GM11168 (cell line): Measurements from ENCODE around the gene DHH.

Experiments
- in situ Hi-C: fragments of 300-500 bp; cut with MboI; formaldehyde crosslinking; loops from one replicate; pipeline ENCODE4 v1.12.0; 2022; ENCODE audit warnings: low sequenced_read_pairs; ENCODE audit not compliant: unreplicated experiment

DHH gene

DNA sequence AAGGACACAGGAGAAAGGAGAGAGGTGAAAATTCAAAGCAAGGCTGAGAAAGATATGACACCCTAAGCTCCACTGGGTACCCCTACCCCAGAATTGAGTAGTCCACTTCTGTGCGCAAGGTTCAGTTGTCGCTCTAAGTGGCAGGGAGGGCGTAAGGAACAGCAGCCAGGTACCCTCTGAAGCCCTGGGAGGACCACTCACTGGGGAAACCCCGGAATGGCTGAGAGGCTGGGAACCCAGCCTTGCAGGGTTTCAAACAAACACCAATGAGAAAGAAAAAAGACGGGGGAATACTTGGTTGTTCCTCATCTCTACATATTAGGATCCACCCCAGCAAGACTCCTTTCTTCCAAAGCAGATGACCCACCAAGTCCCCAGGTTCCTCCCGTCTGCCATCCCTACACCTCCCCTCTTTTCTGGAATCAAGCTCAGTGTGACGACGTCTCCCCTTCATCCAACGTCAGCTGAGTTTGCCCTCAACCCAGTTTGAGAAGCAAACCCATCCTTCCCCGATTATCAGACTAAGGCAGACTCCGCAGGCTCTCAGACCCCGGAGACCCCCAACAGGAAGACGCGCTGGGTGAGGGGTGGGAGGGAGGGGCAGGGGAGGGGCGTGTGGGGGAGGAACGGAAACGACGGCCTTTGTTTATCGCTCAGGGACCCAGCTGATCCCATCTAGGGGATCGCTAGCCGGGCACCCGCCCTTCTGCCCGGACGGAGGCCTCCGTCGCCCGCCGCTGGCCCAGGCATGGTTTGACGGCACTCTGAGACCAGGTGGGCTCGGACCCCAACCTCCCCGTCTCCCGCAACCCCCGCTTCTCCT is 15.3 kb upstream of the DHH start:
- in situ Hi-C loops, result no loop called here

DNA sequence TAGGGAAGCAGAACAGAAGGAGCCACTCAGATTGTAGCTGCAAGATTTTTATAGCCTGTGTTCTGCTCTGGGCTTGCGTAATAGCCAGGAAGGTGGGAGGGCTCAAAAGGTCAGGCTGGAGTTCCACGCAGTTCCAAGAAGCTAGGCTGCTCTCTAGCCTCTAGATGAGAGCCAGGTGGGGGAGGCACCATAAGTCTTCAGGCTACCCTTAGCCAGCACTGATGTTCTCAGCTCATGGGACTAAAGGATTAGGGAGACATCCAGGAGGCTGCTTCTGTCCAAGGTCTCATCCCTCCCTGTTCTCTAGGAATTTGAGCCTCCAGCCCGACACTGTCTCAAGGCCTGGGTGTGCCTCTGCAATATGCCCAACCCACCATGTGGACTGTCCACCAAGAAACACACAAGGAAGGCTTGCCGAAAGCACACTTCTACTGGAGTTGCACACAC is 14.4 kb upstream of the DHH start:
- in situ Hi-C loops, result no loop called here

DNA sequence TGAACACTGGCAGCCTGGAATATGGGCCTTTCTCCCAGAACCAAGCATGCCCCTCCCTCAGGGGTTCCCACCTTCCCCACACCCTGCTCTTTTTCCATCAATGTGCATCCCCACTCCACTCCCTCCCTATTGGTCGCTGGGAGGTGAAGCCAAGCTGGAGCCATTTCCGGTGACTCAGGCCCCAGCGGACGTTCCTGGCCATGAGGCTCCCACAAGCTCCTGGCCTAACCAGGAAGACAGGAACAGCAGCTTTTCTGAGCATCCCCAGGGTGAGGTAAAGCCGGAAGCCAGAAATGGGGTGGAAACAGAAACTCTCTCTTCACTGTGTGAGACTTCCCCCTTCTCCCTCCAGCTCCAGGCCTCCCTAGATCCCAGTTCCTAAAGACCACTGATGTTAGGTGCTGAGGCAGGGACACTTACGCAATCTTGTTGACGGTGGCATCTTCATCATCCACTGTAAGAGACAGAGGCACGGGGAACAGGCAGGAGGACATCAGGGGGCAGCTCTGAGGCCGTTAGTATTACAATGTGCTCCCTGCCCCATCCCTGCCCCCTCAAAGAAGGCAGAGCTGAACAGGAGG is 11.0 kb upstream of the DHH start:
- in situ Hi-C loops, result no loop called here

DNA sequence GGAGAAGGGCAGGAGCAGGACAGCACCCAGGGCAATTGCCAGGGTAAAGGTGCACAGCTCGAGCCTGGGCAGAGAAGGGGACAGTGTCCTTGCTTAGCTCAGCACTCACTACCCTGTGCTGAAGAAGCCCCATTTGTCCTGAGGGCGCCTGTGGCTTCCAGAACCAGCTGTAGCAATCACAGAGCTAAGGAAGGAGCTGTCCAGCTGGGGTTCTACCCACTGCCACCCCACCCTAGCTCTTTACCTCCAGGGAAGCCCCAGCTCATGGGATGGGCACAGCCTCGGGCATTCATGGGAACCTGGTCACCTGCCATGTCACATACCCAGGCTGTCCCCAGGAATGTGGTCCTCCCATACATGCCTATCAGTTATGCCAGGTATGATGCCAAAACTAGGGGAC is 10.2 kb upstream of the DHH start:
- in situ Hi-C loops, result no loop called here

DNA sequence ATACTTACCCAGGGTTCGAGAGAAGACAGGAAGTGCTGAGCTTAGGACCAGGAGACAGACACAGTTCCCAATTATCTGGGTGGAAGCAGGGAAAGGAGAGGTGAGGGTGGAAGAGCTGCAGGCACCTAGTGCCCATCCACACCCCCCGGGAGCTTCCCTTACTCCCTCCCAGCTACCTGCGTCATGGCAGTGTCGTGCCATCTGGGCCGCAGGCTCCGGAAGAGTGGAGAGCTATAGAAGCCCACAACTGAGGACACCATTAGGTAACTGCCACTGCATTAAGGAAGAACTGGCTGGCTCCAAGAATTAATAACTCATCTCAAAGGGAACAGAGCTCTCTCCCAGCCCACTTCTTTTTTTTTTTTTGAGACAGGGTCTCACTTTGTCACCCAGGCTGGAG is 5.8 kb upstream of the DHH start:
- in situ Hi-C loops, result no loop called here

DNA sequence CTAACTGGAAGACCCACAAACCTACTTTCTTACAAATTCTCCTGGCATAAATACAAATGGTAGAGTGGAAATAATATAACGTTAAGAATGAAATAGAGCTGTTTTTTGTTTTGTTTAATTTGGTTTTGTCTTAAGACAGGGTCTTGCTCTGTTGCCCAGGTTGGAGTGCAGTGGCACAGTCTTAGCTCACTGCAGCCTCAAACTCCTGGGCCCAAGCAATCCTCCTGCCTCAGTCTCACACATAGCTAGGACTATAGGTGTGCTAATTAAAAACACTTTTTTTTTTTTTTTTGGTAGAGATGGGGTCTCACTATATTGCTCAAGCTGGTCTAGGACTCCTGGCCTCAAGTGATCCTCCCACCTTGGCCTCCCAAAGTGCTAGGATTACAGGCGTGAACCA is 4.1 kb upstream of the DHH start:
- in situ Hi-C loops, result no loop called here

DNA sequence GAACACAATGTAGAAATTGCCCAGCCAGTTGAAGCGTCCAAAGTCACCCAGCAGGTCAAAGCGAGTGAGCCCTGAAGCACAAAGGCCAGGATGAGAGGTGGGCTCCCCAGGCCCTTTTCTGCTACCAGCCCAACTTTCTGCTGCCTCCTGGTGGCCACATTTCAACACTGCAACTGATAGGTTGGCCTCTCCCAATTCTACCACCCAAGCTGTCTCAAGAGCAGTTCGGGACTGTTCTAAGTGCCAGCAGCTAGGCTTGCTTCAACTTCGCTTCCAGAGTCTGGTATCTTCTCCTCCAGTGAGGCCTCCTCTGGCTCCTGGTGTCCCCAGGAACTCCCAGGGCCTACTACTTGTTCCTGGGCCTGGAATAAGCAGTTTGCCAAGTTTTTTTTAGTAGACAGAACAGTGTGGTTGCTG is 3.4 kb upstream of the DHH start:
- in situ Hi-C loops, result no loop called here

DNA sequence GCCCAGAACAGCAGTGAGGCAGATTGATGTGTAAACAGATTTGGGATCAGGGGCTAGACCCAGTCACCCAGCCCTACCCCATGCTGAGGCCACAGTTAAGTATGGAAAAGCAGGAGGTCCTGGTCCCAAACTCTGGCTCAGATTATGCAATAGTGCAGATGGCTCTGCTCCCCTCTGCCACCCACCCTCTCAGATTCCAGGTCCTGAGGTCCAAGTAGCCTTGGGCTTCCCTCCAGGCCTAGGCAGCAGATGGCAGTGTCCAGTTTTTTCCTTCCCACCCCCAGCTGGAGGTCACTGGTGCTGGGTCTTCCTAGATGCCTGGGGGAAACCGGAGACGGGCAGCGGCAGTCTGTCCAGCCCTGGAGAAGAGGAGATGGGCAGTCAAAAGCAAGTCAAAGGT is 2.8 kb upstream of the DHH start:
- in situ Hi-C loops, result no loop called here

DNA sequence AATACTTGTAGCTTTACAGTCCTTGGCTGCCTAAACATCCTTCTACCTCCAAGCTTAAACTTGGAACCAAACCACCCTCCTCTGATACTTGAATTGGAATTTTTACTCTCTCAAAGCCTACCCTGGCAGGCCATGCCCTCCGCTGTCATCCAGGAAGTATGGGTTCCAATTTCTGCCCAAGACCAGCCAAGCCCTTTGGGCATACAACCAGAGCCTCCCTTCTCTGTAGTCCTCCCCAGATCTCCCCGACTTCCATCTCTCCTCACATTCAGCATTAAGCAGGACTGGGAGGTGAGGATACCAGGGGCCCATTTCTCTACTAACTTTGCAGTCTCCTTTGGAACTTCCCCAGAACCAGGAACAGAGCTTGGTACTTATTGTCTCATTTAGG is 369 bp upstream of the DHH start:
- in situ Hi-C loops, result no loop called here

DNA sequence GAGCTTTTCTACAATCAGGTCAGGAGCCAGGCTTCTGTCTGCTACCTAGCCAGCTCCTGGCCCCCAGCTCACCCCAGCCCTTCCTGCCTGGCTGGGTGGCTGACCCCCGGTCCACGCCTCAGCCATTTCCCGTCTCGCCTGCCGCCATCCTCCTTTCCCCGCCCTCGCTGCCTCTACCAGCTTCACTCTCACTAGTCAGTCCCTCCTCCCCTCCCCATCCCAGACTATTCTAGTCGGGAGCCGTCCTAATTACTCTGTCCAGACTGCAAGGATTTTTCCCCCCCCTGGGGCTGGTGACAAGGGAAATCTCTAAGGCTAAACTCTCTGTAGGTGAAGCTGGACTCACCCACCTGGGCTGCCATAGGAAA is 825 bp downstream of the DHH start:
- in situ Hi-C loops, result no loop called here

DNA sequence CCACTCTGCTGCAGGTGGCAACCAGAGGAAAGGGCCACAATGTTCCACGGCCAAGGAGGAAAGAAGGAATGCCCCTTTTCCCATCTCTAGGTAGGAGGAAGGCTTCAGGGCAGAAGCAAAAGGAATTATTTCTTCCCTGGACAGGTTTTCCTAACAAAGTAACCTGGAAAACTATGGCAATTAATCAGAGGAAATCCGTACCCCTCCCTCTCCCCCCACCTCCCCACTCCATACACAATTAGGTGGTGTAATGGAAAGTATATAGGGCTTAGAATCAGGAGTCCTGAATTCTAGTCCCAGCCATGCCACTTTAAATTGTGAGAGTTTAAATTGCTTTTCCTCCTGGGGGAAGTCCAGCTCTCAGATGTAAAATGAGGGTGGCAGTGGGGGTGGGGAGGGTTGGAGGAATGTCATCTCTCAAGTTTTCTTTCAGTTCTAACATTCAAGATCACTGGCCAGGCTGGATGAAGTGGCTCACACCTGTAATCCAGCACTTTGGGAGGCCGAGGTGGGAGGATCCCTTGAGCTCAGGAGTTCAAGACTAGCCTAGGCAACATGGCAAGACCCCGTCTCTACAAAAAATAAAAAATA is 1.7 kb downstream of the DHH start:
- in situ Hi-C loops, result no loop called here

DNA sequence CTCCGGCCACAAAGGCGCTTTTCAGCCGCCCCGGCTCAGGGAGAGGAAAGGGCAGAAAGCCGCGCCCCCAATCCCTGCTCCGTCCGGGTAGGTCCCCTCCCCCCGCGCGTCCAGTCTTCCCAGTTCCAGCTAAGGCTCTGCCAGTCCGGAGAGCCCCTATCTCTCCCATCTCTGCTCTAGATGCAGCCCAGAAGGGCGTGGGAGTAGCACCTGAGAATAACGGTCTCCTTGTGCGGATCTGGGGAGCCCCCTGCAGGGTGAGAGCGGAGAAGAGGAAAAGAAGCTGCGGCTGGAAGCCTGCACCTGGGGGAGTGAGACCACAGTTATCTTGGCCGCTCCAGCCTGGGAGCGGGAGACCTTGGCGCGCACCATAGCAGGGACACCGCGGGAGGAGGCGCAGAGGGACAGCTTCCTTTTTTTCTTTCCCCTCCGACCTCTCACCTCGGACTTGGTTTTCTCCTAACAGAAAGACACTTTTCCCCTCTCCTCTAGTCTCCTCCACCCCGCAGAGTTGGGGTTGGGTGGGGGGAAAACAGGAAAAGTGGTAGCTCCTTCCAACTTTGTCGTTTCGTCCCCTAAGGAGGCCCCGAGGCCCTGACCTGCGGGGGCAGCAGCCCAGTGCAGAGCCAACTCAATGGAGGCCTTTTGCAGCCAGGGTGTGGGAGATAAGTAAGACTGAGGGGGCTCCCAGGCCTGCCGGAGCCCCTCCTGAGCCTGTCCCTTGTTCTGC is 2.4 kb downstream of the DHH start:
- in situ Hi-C loops, result no loop called here

DNA sequence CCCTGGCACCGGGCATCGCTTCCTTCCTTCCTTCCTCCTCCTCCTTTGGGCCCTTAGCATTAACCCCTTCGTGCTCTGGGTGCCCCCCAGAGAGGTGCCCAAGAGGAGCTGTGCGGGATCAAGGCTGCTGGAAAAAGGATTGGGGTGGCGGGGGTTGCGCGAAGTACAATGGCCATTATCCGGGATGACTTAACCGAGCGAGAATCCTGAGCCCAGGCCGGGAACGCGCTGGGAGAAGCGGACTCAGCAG is 2.8 kb downstream of the DHH start:
- in situ Hi-C loops, result no loop called here

DNA sequence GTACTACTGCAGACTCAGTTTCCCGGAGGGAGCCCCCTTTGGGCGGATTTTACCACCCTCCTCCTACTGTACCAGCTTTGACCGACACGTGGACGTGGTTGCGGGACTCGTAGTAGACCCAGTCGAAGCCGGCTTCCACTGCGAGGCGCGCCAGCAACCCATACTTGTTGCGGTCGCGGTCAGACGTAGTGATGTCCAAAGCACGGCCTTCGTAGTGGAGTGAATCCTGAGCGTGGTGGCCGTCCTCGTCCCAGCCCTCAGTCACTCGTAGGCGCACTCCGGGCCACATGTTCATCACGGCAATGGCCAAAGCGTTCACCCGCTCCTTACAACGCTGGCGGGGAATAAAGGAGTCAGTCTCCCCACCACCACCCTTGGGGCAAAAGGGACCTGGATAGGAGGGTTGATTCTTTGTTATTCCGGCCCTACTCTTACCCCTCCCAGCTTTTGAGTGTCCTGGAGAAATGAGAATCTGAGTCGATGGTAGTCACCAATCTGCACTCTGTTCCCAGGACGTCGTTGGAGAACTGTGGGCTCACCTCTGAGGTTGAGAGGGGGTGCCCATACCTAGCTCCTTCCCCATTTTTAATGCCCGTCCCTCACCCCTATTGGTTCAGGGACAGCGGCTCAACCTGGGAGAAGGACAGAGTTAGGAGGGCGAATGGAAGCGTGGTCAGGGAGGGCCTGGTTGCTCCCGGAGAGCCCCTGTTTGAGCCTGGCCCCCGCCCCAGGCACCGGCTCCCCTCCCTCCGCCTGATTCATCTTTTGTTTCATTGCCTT is 3.4 kb downstream of the DHH start:
- in situ Hi-C loops, result no loop called here

DNA sequence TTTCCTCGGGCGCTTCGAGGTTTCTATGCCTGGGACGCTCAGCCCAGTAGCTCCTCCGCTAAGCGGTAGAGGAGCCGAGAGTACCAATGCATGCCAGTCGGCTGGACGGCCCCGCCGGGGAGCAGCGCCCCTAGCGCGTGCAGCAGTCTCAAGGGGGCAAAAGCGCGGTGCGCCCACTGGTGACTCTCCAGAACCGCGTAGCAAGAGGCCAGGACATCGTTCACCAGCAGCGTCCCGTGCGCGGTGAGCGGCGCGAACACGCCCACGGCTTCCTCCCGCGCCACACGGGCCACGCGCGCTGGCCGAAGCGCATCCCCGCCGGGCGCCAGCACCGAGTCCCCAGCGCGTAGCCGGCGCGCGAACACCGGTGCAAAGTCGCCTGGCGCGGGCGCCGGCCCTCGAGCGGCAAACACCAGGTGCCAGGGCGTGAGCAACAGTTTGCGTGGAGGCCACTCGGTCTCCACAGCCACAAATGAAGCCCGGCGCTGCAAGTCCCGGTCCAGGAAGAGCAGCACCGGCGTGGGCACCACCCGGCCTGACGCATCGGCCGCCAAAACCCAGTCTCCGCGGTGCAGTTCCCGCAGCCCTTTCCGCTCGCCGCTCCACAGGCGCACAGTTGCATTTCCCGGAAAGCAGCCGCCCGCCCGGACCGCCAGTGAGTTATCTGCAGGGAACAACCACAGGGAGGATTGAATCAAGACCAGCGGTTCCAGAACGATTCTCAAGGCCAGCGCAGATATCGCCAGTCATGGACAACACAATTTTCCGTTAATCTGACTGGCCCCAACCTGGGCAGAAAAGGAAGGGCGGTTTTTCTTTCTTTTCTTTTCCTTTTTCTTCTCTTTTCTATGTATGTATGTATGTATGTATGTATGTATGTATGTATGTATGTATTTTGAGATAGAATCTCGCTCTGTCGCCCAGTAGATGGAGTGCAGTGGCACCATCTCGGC is 4.5 kb downstream of the DHH start:
- in situ Hi-C loops, result no loop called here

DNA sequence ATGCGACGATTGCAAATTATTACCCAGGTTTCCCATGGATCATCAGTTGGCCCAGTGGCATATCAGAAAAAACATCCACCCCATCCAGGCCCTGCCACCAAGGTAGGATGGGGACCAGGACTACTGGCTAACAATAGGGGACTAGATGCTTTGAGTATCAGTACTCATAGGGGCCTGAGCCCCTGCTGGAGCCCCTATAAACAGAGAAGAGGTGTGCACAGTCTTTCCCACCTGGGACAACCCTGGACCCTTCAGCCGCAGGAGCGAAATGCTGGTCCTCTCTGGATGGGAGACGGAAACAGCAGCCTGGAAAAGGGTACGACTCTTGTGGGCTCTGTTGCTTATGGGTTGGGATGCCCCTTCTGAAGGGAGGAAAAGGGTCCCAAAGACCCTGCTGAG is 5.7 kb downstream of the DHH start:
- in situ Hi-C loops, result no loop called here

DNA sequence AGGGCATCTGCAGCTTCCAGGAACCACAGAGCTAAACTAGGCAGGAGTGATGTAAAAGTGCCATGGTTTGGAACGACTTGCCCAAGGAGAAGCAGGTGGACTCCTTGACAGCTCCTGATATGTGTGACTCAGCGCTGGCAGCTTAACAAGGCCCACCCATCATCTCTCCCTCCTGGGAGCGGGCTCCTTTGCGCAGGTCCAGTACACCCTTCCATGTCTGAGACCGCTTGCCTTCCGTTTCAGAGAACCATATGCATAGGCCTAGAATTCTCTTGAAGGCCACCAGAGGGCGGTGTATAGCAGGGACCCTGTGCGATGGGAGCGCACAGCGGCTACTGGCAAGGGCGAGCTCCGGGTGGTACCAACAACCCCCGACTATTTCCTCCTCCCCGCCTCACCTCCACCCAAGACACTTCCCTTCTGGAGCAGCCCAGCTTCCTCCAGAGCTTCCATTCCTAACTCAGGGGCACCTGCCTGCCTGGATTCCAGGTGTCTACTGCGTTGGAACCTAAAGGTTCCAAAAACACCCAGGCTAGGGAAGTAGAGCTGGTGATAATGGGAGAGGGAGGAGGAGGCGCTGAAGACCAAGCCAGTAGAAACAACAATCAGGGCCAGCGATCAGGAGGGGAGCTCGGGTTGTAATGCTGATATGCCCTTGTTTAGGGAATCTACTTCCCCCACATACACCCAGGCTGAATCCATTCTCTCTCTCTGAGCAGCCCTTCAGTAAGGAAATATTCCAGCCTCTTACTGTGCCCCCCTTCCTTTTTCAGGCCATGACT is 6.3 kb downstream of the DHH start:
- in situ Hi-C loops, result no loop called here

DNA sequence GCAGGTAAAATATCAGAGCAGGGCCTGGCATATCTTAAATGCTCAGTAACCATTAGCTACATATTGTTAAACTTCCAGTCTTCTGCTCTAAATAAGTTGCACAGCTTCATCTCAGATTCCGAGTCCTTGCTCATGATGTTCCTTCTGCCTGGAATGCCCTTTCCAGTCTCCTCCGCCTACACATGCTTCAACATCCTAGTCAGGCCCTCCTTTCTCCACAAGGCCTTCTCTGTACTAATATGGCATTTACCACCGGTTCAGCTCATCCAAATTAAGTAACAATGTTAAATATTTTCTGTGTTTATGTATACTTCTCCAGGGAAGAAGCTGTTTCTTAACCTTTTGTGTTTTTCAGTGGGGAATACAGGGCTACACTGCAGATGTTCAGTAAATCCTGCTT is 8.5 kb downstream of the DHH start:
- in situ Hi-C loops, result no loop called here

DNA sequence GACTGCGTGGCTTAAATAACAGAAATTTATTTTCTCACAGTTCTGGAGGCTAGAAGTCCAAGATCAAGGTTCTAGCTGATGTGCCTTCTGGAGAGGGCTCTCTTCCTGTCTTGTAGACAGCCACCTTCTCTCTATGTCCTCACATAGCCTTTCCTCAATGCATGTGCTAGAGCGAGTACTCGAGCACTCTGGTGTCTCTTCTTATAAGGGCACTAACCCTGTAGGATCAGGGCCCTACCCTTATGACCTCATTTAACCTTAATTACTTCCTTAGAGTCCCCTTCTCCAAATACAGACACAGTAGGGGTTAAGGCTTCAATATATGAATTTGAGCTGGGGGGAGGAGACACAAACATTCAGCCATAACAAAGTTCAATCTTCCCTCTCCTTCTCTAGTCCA is 10.2 kb downstream of the DHH start:
- in situ Hi-C loops, result no loop called here
